Activated CD8-positive, alpha-beta T cell treated with anti-CD3 and anti-CD28 coated beads, Interleukin-2, amount 10 ng/mL, durations not matched to agents 7 days and 5 days (primary cell): Measurements from ENCODE around the gene AGAP1. TPM values are rescaled to one million over a fixed set of nuclear protein-coding genes. Genes with fewer than 3 reads are reported as not detected.

Experiments used
- ATAC-seq: fragments of 150-1000 bp; cut with Tn5 transposase; one replicate; pipeline ENCODE4 v1.10.0; 2021; ENCODE audit warnings: moderate library complexity
- CTCF ChIA-PET: fragments of 350-600 bp; sonication (Branson Sonifier 250); formaldehyde crosslinking; loops from one replicate; lab custom pipeline; 2021; ENCODE audit warnings: antibody characterized with exemption; lab: Charles Lee
- POLR2A ChIA-PET: fragments of 350-600 bp; sonication (Branson Sonifier 250); formaldehyde crosslinking; loops from one replicate; lab custom pipeline; 2021; ENCODE audit warnings: antibody characterized with exemption; lab: Charles Lee
- DNase-seq: peaks from one replicate; pipeline ENCODE4 v3.0.0-alpha.2; 2020
- H3K27ac Mint-ChIP-seq: one replicate; pipeline ENCODE4 v1.8.0; 2021; ENCODE audit warnings: mild to moderate bottlenecking, mixed read lengths
- H3K27me3 Mint-ChIP-seq: one replicate; pipeline ENCODE4 v1.8.0; 2021; ENCODE audit warnings: low read depth, mixed read lengths
- H3K36me3 Mint-ChIP-seq: one replicate; pipeline ENCODE4 v1.8.0; 2021; ENCODE audit warnings: low read depth, mixed read lengths
- H3K4me1 Mint-ChIP-seq: one replicate; pipeline ENCODE4 v1.8.0; 2021; ENCODE audit warnings: low read depth, mixed read lengths
- H3K4me3 Mint-ChIP-seq: one replicate; pipeline ENCODE4 v1.8.0; 2021; ENCODE audit warnings: mild to moderate bottlenecking, mixed read lengths
- H3K9me3 Mint-ChIP-seq: one replicate; pipeline ENCODE4 v1.8.0; 2022; ENCODE audit warnings: mixed read lengths; ENCODE audit not compliant: insufficient read depth
- total RNA-seq, 2 experiments: library from RNA; stranded (reverse); gene quantifications; one replicate each; pipeline ENCODE4 v1.2.3, GENCODE V29; 2021

The AGAP1 gene
- total RNA-seq, 2 experiments from 2014 or later = 0.82 to 1.3 TPM

- DNase-seq (no peak), ATAC-seq (no peak)
- H3K4me3 Mint-ChIP-seq = no peak overlapping the region
Observed at GRCh38 chr2:235705296-235705695, 211.5 kb downstream of the AGAP1 start.

GRCh38 chr2:235706506-235706905, 212.7 kb downstream of the AGAP1 start:
- Mint-ChIP-seq H3K36me3 (no peaks in the 10 kb centered on the region), H3K9me3 (no peaks in the 10 kb centered on the region), H3K4me1 (no peaks in the 10 kb centered on the region), H3K4me3 (no peak overlapping the region), H3K27me3 (peaks cover 3% of the 10 kb centered on the region), H3K27ac (no peak overlapping the region)
- ChIA-PET CTCF (no interaction called here), POLR2A (no interaction called here)
- no peak for ATAC-seq
- no peak for DNase-seq

More at GRCh38 chr2:235705296-235705695, 211.5 kb downstream of the AGAP1 start:
- CTCF ChIA-PET = no interaction called here
- Mint-ChIP-seq H3K9me3 (no peaks in the 10 kb centered on the region), H3K36me3 (no peaks in the 10 kb centered on the region), H3K27me3 (peaks cover 3% of the 10 kb centered on the region), H3K4me1 (no peaks in the 10 kb centered on the region), H3K27ac (no peak overlapping the region)
- POLR2A ChIA-PET = no interaction called here

DNA sequence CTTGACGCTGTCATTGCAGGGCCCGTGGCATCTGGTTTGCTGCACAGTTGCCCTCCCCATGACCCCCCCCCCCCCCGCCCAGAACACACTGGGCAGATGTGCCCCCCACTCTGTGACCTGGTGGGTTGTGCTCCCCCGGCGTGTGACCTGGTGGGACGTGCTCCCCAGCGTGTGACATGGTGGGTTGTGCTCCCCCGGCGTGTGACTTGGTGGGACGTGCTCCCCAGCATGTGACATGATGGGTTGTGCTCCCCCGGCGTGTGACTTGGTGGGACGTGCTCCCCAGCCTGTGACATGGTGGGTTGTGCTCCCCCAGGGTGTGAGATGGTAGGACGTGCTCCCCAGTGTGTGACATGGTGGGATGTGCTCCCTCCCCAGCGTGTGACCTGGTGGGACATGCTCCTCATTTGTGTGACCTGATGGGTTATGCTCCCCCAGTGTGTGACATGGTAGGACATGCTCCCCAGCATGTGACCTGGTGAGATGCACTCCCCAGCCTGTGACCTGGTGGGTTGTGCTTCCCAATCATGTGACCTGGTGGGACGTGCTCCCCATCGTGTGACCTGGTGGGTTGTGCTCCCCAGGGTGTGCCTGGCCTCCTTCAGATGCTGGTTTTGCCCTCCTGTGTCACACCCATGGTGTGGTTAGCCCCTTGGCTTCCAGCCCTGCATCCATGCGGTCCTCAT, 213.7 kb downstream of the AGAP1 start:
- Mint-ChIP-seq H3K36me3 (no peaks in the 10 kb centered on the region), H3K4me3 (no peak overlapping the region), H3K27me3 (peaks cover under 1% of the 10 kb centered on the region), H3K4me1 (no peaks in the 10 kb centered on the region), H3K9me3 (no peaks in the 10 kb centered on the region), H3K27ac (no peak overlapping the region)
- ChIA-PET POLR2A (no interaction called here), CTCF (no interaction called here)
- no peak for DNase-seq
- ATAC-seq = no peak

DNA sequence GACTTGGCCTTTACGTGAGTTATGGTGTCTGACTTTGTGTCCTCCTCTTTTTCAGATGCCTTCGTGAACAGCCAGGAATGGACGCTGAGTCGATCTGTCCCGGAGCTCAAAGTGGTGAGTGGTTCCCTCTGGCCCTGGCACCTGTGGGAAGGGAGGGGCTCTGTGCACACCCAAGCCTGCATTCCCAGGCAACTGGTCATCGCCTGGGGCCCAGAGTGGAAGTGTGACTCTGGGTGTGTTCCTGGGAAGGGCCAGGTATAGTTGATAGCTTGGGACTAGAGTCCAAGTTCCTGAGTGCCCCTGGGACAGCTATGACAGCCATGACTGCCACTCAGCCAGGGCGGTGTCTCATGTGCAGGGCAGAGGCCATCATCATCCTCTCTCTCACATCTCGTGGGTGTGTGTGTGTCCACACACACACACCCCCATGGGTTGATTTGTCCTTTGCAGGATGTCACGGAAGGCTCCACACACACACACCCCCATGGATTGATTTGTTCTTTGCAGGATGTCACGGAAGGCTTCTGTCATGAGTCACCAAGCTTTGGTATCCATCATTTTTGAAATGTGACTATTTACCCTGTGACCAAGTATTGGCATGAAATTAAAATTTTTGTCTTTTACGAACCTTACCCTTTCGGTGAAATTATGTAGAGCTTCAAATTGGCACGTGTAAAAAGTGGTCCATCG, 215.4 kb downstream of the AGAP1 start:
- CTCF ChIA-PET = no interaction called here

DNA sequence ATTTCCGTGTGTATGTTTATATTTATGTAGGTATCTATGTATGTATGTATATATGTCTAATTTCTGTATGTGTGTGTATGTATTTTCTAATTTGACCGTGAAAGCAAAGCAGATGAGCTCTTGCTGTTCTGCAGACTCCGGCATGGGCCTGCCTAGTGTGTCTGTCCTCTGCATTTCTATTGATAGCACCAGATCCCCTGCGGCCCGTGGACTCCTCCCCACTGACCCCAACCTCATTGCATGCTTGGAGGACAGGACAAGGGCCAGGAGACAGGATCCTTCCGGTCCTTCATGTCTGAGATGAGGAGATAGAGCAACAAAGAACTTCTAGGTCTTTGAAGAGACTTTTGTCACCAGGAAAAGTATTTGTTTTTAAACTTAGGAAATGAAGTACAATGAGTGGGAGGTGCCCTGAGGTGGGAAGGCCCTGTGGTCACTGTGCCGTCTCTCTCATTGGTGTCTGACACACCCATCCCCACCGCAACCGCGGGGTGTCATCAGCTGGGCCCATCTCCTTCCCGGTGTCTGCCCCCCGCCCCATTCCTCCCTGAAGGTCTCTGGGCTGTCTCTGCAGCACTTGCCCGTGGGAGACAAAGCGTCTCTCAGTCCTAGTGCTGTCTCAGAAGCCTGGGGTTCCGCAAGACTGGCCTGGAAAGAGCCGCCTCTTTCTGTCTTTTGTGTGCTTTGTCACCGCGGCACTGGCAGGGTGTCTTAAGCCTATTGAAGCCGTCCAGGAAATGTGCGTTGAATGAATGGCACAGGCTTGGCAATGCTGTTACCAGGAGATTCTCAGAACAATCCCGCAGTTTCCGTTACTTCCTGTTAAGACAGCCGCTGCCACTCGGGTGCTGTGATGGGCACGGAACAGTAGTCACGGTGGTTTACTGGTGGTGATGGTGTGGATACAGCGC, 216.4 kb downstream of the AGAP1 start:
- Mint-ChIP-seq H3K4me3 (no peak overlapping the region), H3K9me3 (no peaks in the 10 kb centered on the region), H3K36me3 (no peaks in the 10 kb centered on the region), H3K4me1 (no peaks in the 10 kb centered on the region), H3K27me3 (no peaks in the 10 kb centered on the region), H3K27ac (no peak overlapping the region)
- ATAC-seq (no peak), DNase-seq (no peak)
- POLR2A ChIA-PET = no interaction called here
- CTCF ChIA-PET = no interaction called here

More for the DNA sequence above, 215.4 kb downstream of the AGAP1 start:
- no peak overlapping the region for H3K27ac Mint-ChIP-seq
- no peaks in the 10 kb centered on the region for H3K9me3 Mint-ChIP-seq
- no peak for ATAC-seq
- POLR2A ChIA-PET = no interaction called here
- DNase-seq = no peak
- no peaks in the 10 kb centered on the region for H3K27me3 Mint-ChIP-seq
- no peaks in the 10 kb centered on the region for H3K36me3 Mint-ChIP-seq
- no peaks in the 10 kb centered on the region for H3K4me1 Mint-ChIP-seq
- no peak overlapping the region for H3K4me3 Mint-ChIP-seq

- CTCF ChIA-PET = no interaction called here
- no peak for ATAC-seq
- no peaks in the 10 kb centered on the region for H3K4me1 Mint-ChIP-seq
- no peak for DNase-seq
- H3K36me3 Mint-ChIP-seq = no peaks in the 10 kb centered on the region
- no peaks in the 10 kb centered on the region for H3K9me3 Mint-ChIP-seq
- no peaks in the 10 kb centered on the region for H3K27me3 Mint-ChIP-seq
- no peak overlapping the region for H3K4me3 Mint-ChIP-seq
- POLR2A ChIA-PET = no interaction called here
- no peak overlapping the region for H3K27ac Mint-ChIP-seq
Observed at GRCh38 chr2:235710933-235711332, 217.1 kb downstream of the AGAP1 start.

- ChIA-PET CTCF (no interaction called here), POLR2A (no interaction called here)
- no peaks in the 10 kb centered on the region for H3K36me3 Mint-ChIP-seq
- H3K27me3 Mint-ChIP-seq = no peaks in the 10 kb centered on the region
- ATAC-seq = no peak
- no peak overlapping the region for H3K27ac Mint-ChIP-seq
- H3K4me3 Mint-ChIP-seq = no peak overlapping the region
- H3K9me3 Mint-ChIP-seq = no peaks in the 10 kb centered on the region
- no peak for DNase-seq
- no peaks in the 10 kb centered on the region for H3K4me1 Mint-ChIP-seq
Observed at GRCh38 chr2:235711527-235711926, 217.7 kb downstream of the AGAP1 start.

DNA sequence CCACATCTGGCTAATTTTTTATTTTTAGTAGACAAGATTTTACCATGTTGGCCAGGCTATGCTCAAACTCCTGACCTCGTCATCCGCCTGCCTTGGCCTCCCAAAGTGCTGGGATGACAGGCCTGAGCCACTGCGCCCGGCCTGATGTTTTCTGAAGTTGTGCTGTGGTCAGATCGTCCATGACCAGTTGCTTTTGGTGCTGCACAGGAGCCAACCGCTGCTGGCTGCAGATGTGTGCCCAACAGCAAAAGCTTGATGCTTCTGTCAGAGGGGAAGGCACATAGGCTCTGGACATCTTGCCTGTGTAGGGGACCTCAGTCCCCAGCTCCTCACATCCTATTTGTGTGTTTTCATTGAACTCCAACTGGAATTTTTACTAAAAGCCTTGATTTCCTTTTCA, 218.3 kb downstream of the AGAP1 start:
- Mint-ChIP-seq H3K9me3 (no peaks in the 10 kb centered on the region), H3K4me3 (no peak overlapping the region), H3K36me3 (no peaks in the 10 kb centered on the region), H3K27me3 (no peaks in the 10 kb centered on the region), H3K4me1 (no peaks in the 10 kb centered on the region), H3K27ac (no peak overlapping the region)
- CTCF ChIA-PET = no interaction called here
- DNase-seq = no peak
- POLR2A ChIA-PET = no interaction called here
- no peak for ATAC-seq

DNA sequence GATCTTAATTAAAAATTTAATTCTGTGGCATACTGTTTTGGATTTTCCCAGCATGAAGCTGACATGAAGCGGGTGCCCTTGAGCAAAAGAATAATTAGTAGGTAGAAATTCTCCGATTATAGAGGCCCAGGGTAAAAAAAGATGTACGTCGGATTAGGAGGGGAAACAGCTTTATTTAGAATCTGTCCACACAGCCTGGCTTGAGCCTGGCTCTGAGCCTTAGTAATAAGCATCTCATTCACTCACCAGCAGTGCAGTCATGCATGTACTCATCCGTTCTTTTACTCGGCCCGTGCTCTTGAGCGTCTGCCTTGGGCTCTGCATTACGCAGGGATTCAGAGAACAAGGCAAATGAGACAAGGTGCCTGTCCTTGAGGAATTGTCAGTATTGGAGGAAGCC, 219.3 kb downstream of the AGAP1 start:
- H3K9me3 Mint-ChIP-seq = no peaks in the 10 kb centered on the region
- H3K27ac Mint-ChIP-seq = no peak overlapping the region
- ATAC-seq = no peak
- H3K4me3 Mint-ChIP-seq = no peak overlapping the region
- H3K27me3 Mint-ChIP-seq = no peaks in the 10 kb centered on the region
- ChIA-PET POLR2A (no interaction called here), CTCF (no interaction called here)
- H3K36me3 Mint-ChIP-seq = no peaks in the 10 kb centered on the region
- DNase-seq = no peak
- H3K4me1 Mint-ChIP-seq = no peaks in the 10 kb centered on the region

DNA sequence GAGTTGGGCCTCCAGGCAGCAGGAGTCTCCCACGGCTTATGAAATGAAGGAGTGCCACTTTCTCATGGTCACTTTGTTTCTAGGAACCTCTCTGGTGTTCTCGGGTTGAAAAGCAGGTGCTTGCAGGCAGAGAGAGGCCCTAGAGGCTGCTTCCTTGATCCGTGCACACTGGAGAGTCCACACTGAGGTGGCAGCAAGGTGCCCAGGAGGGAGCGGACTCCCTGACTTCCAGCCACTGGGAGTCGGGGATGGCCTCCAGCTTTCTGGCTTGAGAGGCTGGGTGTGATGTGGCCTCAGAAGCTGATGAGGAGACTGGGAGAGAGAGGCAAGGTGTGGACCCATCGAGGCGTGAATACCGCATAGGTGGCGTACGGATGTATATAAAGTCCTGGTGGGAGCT, 221.8 kb downstream of the AGAP1 start:
- no peaks in the 10 kb centered on the region for H3K9me3 Mint-ChIP-seq
- POLR2A ChIA-PET = no interaction called here
- no peaks in the 10 kb centered on the region for H3K27me3 Mint-ChIP-seq
- no peak overlapping the region for H3K4me3 Mint-ChIP-seq
- no peaks in the 10 kb centered on the region for H3K36me3 Mint-ChIP-seq
- CTCF ChIA-PET = no interaction called here
- no peak overlapping the region for H3K27ac Mint-ChIP-seq
- no peak for DNase-seq
- H3K4me1 Mint-ChIP-seq = no peaks in the 10 kb centered on the region
- no peak for ATAC-seq

DNA sequence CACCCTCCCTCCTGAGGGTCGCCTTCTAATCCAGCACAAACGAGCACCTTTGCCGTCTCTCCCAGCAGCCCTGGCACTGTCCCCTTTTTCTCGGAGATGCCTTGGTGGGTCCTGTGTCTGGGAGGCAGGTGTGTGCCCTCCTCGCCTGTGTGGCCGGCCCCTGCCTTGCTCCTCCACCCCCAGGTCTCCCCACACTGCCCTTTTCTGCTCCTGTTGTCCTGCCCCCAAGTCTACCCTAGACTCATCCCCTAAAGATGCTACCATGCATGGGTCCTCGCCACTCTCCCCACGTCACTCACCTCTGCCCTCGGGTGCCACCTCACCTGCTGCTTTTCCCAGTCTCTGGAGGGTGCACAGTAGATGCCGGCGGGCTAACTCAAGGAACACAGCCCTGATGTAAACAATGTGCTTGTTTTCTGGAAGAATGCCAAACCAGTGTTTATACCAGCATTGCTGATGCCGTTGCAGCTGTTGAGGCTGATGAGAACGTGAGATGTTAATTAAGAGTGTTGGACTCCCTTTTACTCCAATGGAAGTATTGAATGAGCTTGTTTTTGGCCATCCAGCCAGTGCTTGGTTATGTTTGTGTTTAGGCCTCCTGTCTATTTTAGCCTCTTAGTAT, 223.1 kb downstream of the AGAP1 start:
- no peak for ATAC-seq
- Mint-ChIP-seq H3K36me3 (no peaks in the 10 kb centered on the region), H3K27me3 (no peaks in the 10 kb centered on the region), H3K4me3 (no peak overlapping the region), H3K27ac (no peak overlapping the region), H3K4me1 (no peaks in the 10 kb centered on the region), H3K9me3 (no peaks in the 10 kb centered on the region)
- ChIA-PET POLR2A (no interaction called here), CTCF (no interaction called here)
- DNase-seq = no peak
